ENCODE results near the gene KIF5C.

Gene KIF5C

GRCh38 chr2:149056541-149057255 is 181.7 kb downstream of the KIF5C start:
- no peak for DNase-seq

GRCh38 chr2:149057401-149057800 is 182.4 kb downstream of the KIF5C start:
- no peak for DNase-seq

- no peak for DNase-seq
These were observed 183.9 kb downstream of the KIF5C start for GRCh38 chr2:149058936-149059335.

GRCh38 chr2:149059822-149060221 is 184.8 kb downstream of the KIF5C start:
- no peak for DNase-seq

- DNase-seq, result no peak
These were observed 186.2 kb downstream of the KIF5C start for GRCh38 chr2:149061133-149061745.

- DNase-seq, result no peak
These were observed 187.5 kb downstream of the KIF5C start for GRCh38 chr2:149062531-149062930.

- no peak for DNase-seq
These were observed 188.2 kb downstream of the KIF5C start for GRCh38 chr2:149063177-149063576.

GRCh38 chr2:149064365-149064841 is 189.4 kb downstream of the KIF5C start:
- DNase-seq, result no peak

GRCh38 chr2:149064856-149065630 is 190.0 kb downstream of the KIF5C start:
- no peak for DNase-seq

GRCh38 chr2:149068225-149068995 is 193.4 kb downstream of the KIF5C start:
- DNase-seq, result no peak

GRCh38 chr2:149068996-149069888 is 194.2 kb downstream of the KIF5C start:
- DNase-seq, result peak; percentile 67

GRCh38 chr2:149070681-149071320 is 195.8 kb downstream of the KIF5C start:
- DNase-seq, result no peak

GRCh38 chr2:149075105-149075504 is 200.1 kb downstream of the KIF5C start:
- DNase-seq, result no peak

GRCh38 chr2:149075853-149076252 is 200.8 kb downstream of the KIF5C start:
- no peak for DNase-seq
